PC-9 (cell line): ENCODE measurements around the gene IRX5.

Source experiments
- CTCF ChIP-seq: fragments of 200-600 bp; sonication (generic); conservative IDR thresholded peaks from 2 replicates; pipeline ENCODE4 v1.6.1; 2017; ENCODE audit warnings: mixed run types, antibody characterized with exemption, mild to moderate bottlenecking, moderate library complexity
- EZH2 ChIP-seq: fragments of 200-600 bp; sonication (generic); IDR thresholded peaks from 2 replicates; pipeline ENCODE4 v1.8.0; 2017; ENCODE audit warnings: antibody characterized with exemption, low read depth

- TF ChIP-seq CTCF (no peak), EZH2 (no peak)
Measured at GRCh38 chr16:54946909-54947308, 16.2 kb downstream of the IRX5 start.
